Measurements from ENCODE around the gene SUCLG2. TPM values are rescaled to one million over a fixed set of nuclear protein-coding genes. Genes with fewer than 3 reads are reported as not detected.

The SUCLG2 gene
- total and polyA plus RNA-seq, 2 of the 4 experiments (the other 2 are of a cell fraction): 26.8 to 34.6 TPM

GRCh38 chr3:67384760-67385397 lies 269.5 kb downstream of the SUCLG2 start (continued):
- TF ChIP-seq MAZ (IDR thresholded peaks at IDR 0.05; ENCODE audit: borderline replicate concordance, low read depth, low read length): no peak

GRCh38 chr3:67384016-67384415 lies 270.4 kb downstream of the SUCLG2 start:
- POLR2A ChIA-PET (ENCODE audit: unreplicated experiment): no interaction called here
- Histone ChIP-seq H2BK15ac (ENCODE audit: low read depth, low read length) (no peak overlapping the region), H3K23ac (ENCODE audit: low read depth, low read length) (no peak overlapping the region), H3K79me1 (ENCODE audit: low read depth in 1 of 2, low read length in 2 of 2) (no peaks in the 10 kb centered on the region; a peak in 1 of 4 replicates), H3K9me1 (ENCODE audit: insufficient read depth, low read length) (no peaks in the 10 kb centered on the region; the same call in 1 of the 2 replicates), H4K20me1 (ENCODE audit: insufficient read depth, low read length) (no peaks in the 10 kb centered on the region), H2BK5ac (ENCODE audit: low read depth, low read length, poor library complexity, severe bottlenecking) (no peak overlapping the region), H2BK20ac (ENCODE audit: low read depth, low read length) (no peak overlapping the region), H4K91ac (ENCODE audit: insufficient read depth, low read depth, low read length) (no peak overlapping the region), H2AK9ac (replicated peaks; ENCODE audit: low read depth, low read length, poor library complexity) (no peak overlapping the region), H2AK5ac (ENCODE audit: low read depth, low read length) (no peak overlapping the region), H3K4me1 (ENCODE audit: control insufficient read depth, insufficient read depth, low read length) (peaks cover 4% of the 10 kb centered on the region; the same call in 1 of the 2 replicates), H3K4ac (ENCODE audit: low read depth, low read length) (no peak overlapping the region), H4K5ac (ENCODE audit: low read depth, low read length) (no peak overlapping the region), H3K18ac (ENCODE audit: low read depth, low read length) (no peak overlapping the region), H3K27ac (ENCODE audit: insufficient read depth, low read length) (no peak overlapping the region), H3K56ac (ENCODE audit: extremely low read depth, insufficient read depth, low read length) (no peak overlapping the region), H2AFZ (replicated peaks; ENCODE audit: low read length, poor library complexity) (no peak overlapping the region), H3K36me3 (ENCODE audit: control insufficient read depth, insufficient read depth, low read length) (no peaks in the 10 kb centered on the region), H3K27me3 (ENCODE audit: control insufficient read depth, insufficient read depth, low read length) (no peaks in the 10 kb centered on the region), H3K9me3 (ENCODE audit: control insufficient read depth, insufficient read depth, low read length) (no peaks in the 10 kb centered on the region), H4K8ac (ENCODE audit: low read depth in 2 of 2, low read length in 2 of 2) (no peak overlapping the region), H3K4me3 (ENCODE audit: insufficient read depth, low read depth, low read length) (no peak overlapping the region), H3K4me2 (ENCODE audit: low read depth, low read length) (no peak overlapping the region), H3K14ac (replicated peaks; ENCODE audit: low read depth, low read length) (no peak overlapping the region), H3K9ac (ENCODE audit: low read depth, low read length) (no peak overlapping the region), H2BK120ac (ENCODE audit: low read depth, low read length) (no peak overlapping the region)
- WGBS, 2 experiments (ENCODE audit: extremely low coverage in 2 of 2, insufficient read length in 1 of 2): no CpG with 5 or more reads among the region's 5 CpGs
- dilution Hi-C loops (cut with HindIII; ENCODE audit: low sequenced_read_pairs, unreplicated experiment): no loop called here
- intact Hi-C loops (cut with micrococcal nuclease): loop anchor here (5.0 to 10.0 kb wide), 4 partner anchors 272 to 1493 kb away; no protein-coding TSS in a partner anchor
- in situ Hi-C loops (cut with MboI; ENCODE audit: low sequenced_read_pairs): loop anchor here (10.0 kb wide), 2 partner anchors 221 to 401 kb away; no protein-coding TSS in a partner anchor
- CTCF ChIA-PET: interaction anchor here (1.1 to 2.0 kb wide), 2 partner anchors 9 to 221 kb away, joined by 4 to 6 read pairs; no protein-coding TSS in a partner anchor
- no TSS peak for BruUV-seq (replicated peaks)
- DNase-seq (no peak), ATAC-seq (ENCODE audit: low read depth) (no peak)
- TF ChIP-seq FOS (IDR thresholded peaks at IDR 0.05; ENCODE audit: low read depth, low read length) (no peak), POLR2A (IDR thresholded peaks at IDR 0.05; ENCODE audit: low read depth, low read length) (no peak), RFX5 (IDR thresholded peaks at IDR 0.05; ENCODE audit: low read depth, low read length) (no peak), NFE2L2 (IDR thresholded peaks at IDR 0.05; ENCODE audit: low read depth, low read length) (no peak), CHD1 (IDR thresholded peaks at IDR 0.05; ENCODE audit: low read depth, low read length) (no peak), CTCF (conservative IDR thresholded peaks at IDR 0.05; ENCODE audit: low read depth, low read length) (no peak), MXI1 (IDR thresholded peaks at IDR 0.05; ENCODE audit: borderline replicate concordance, low read depth, low read length) (no peak), MAZ (IDR thresholded peaks at IDR 0.05; ENCODE audit: borderline replicate concordance, low read depth, low read length) (no peak), RAD21 (IDR thresholded peaks at IDR 0.05; ENCODE audit: low read length) (no peak), USF2 (IDR thresholded peaks at IDR 0.05; ENCODE audit: low read depth, low read length) (no peak), BHLHE40 (IDR thresholded peaks at IDR 0.05; ENCODE audit: low read depth, low read length) (no peak), SMC3 (IDR thresholded peaks at IDR 0.05; ENCODE audit: low read depth, low read length) (no peak)
- TF ChIP-seq, protein P1, sequence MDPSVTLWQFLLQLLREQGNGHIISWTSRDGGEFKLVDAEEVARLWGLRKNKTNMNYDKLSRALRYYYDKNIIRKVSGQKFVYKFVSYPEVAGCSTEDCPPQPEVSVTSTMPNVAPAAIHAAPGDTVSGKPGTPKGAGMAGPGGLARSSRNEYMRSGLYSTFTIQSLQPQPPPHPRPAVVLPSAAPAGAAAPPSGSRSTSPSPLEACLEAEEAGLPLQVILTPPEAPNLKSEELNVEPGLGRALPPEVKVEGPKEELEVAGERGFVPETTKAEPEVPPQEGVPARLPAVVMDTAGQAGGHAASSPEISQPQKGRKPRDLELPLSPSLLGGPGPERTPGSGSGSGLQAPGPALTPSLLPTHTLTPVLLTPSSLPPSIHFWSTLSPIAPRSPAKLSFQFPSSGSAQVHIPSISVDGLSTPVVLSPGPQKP (IDR thresholded peaks at IDR 0.05; ENCODE audit: borderline replicate concordance, low read depth, low read length): no peak

Measured in IMR-90 (cell line).